GM12878 (cell line): ENCODE data around the gene LMTK2. TPM values are rescaled to one million over a fixed set of nuclear protein-coding genes. Genes with fewer than 3 reads are reported as not detected.

ENCODE experiments used
- ATAC-seq: fragments of 200-7000 bp; cut with Tn5 transposase; 3 replicates; pipeline ENCODE4 v1.9.1; 2020; ENCODE audit warnings: mild to moderate bottlenecking, moderate library complexity
- BruUV-seq: library from RNA; stranded (reverse); fragments of 400-500 nt; replicated peaks from 2 replicates; lab custom pipeline; 2021; lab: Mats Ljungman, UMichigan
- CTCF ChIA-PET: fragments of 300-600 bp; sonication (Branson Sonifier 250); formaldehyde crosslinking; extraction: SDS; loops from one replicate; lab custom pipeline; 2021; ENCODE audit warnings: inconsistent platforms; lab: Yijun Ruan, JAX
- POLR2A ChIA-PET: fragments of 350-600 bp; formaldehyde crosslinking; extraction: SDS; loops from one replicate; lab custom pipeline; 2021; ENCODE audit warnings: inconsistent platforms; lab: Charles Lee
- RAD21 ChIA-PET: fragments of 300-600 bp; sonication (Branson Sonifier 250); formaldehyde crosslinking; loops from one replicate; lab custom pipeline; 2023; ENCODE audit warnings: antibody characterized with exemption; ENCODE audit not compliant: unreplicated experiment; lab: Charles Lee
- SMC1A ChIA-PET: fragments of 300-600 bp; sonication (Branson Sonifier 250); formaldehyde crosslinking; loops from one replicate; lab custom pipeline; 2023; ENCODE audit not compliant: unreplicated experiment, uncharacterized antibody; lab: Charles Lee
- DNase-seq: peaks from one replicate; pipeline ENCODE4 v3.0.0-alpha.2; 2011; ENCODE audit warnings: low read depth, low spot score
- FAIRE-seq: peaks from 3 replicates; lab custom pipeline; 2011; peaks lifted over from hg19 to GRCh38; lab: Jason Lieb, UNC
- H2AFZ ChIP-seq: 2 replicates; pipeline ENCODE4 v1.6.0; 2011; ENCODE audit warnings: low read depth, low read length, control low read depth; ENCODE audit not compliant: control insufficient read depth
- H3K27ac ChIP-seq: 2 replicates; pipeline ENCODE4 v1.5.1; 2011; ENCODE audit warnings: control low read depth; ENCODE audit not compliant: control insufficient read depth, insufficient read depth
- H3K27me3 ChIP-seq, 2 experiments: replicated peaks in 1 of 2; 2 replicates each; pipeline versions ENCODE4 v1.6.0 to v1.6.1; 2011; ENCODE audit warnings: low read length in 1 of 2; ENCODE audit not compliant: control insufficient read depth in 2 of 2, insufficient read depth in 2 of 2
- H3K36me3 ChIP-seq, 2 experiments: 2 replicates each; pipeline ENCODE4 v1.5.1; 2011; ENCODE audit warnings: low read length in 1 of 2; ENCODE audit not compliant: control insufficient read depth in 2 of 2, insufficient read depth in 2 of 2
- H3K4me1 ChIP-seq: 2 replicates; pipeline ENCODE4 v1.6.1; 2011; ENCODE audit warnings: mild to moderate bottlenecking, low read length, moderate library complexity, mixed read lengths; ENCODE audit not compliant: control insufficient read depth, insufficient read depth
- H3K4me2 ChIP-seq: 2 replicates; pipeline ENCODE4 v1.6.0; 2011; ENCODE audit warnings: control low read depth; ENCODE audit not compliant: control insufficient read depth, insufficient read depth
- H3K4me3 ChIP-seq: fragments of 200-600 bp; sonication (generic); 2 replicates; pipeline ENCODE4 v1.5.1; 2016
- H3K79me2 ChIP-seq: 2 replicates; pipeline ENCODE4 v1.6.0; 2011; ENCODE audit warnings: low read length; ENCODE audit not compliant: control insufficient read depth, insufficient read depth
- H3K9ac ChIP-seq: 2 replicates; pipeline ENCODE4 v1.8.0; 2011; ENCODE audit warnings: low read length, control low read depth, mixed read lengths; ENCODE audit not compliant: control insufficient read depth, insufficient read depth
- H3K9me3 ChIP-seq: replicated peaks from 3 replicates; pipeline ENCODE4 v1.5.1; 2011; ENCODE audit warnings: mild to moderate bottlenecking, low read length; ENCODE audit not compliant: control insufficient read depth, insufficient read depth
- H4K20me1 ChIP-seq: 2 replicates; pipeline ENCODE4 v1.6.0; 2011; ENCODE audit not compliant: control insufficient read depth, insufficient read depth
- ASH2L ChIP-seq: fragments of 300-600, 200-600 bp; sonication (generic); IDR thresholded peaks from 2 replicates; pipeline ENCODE4 v1.6.1; 2017; ENCODE audit warnings: low read depth, mild to moderate bottlenecking, borderline replicate concordance
- BHLHE40 ChIP-seq, 2 experiments: fragments of 450-650 bp in 1 of 2; IDR thresholded peaks; 2 replicates each; pipeline ENCODE4 v1.6.1; 2011 to 2017; ENCODE audit warnings: low read depth in 2 of 2, borderline replicate concordance in 1 of 2, improper control_type of control experiment in 1 of 2, low read length in 1 of 2, mild to moderate bottlenecking in 1 of 2
- CREM ChIP-seq: IDR thresholded peaks from 2 replicates; pipeline ENCODE4 v1.6.1; 2014; ENCODE audit warnings: antibody characterized with exemption, low read depth
- IKZF1 ChIP-seq: fragments of 450-650 bp; conservative IDR thresholded peaks from 2 replicates; pipeline ENCODE4 v1.6.1; 2017; ENCODE audit warnings: antibody characterized with exemption, mild to moderate bottlenecking
- KAT2A ChIP-seq: conservative IDR thresholded peaks from 2 replicates; pipeline ENCODE4 v1.6.1; 2011; ENCODE audit warnings: low read depth, low read length; ENCODE audit not compliant: control insufficient read depth
- NFYA ChIP-seq: IDR thresholded peaks from 2 replicates; pipeline ENCODE4 v1.6.1; 2011; ENCODE audit warnings: low read depth, mild to moderate bottlenecking, low read length, improper control_type of control experiment, borderline replicate concordance
- NR2C1 ChIP-seq: fragments of 450-650 bp; IDR thresholded peaks from 2 replicates; pipeline ENCODE4 v1.6.1; 2017; ENCODE audit warnings: antibody characterized with exemption, mild to moderate bottlenecking, moderate library complexity
- SMAD5 ChIP-seq: IDR thresholded peaks from 2 replicates; pipeline ENCODE4 v1.6.1; 2016; ENCODE audit warnings: antibody characterized with exemption, low read depth
- STAT1 ChIP-seq: fragments of 450-650 bp; conservative IDR thresholded peaks from 2 replicates; pipeline ENCODE4 v1.6.1; 2014; ENCODE audit warnings: antibody characterized with exemption, mild to moderate bottlenecking
- SUPT20H ChIP-seq: IDR thresholded peaks from 2 replicates; pipeline ENCODE4 v1.6.1; 2011; ENCODE audit warnings: low read depth, mild to moderate bottlenecking, low read length, moderate library complexity, borderline replicate concordance; ENCODE audit not compliant: control insufficient read depth
- TCF12 ChIP-seq: IDR thresholded peaks from 2 replicates; pipeline ENCODE4 v1.6.1; 2011; ENCODE audit warnings: low read depth, mild to moderate bottlenecking, low read length
- ZNF24 ChIP-seq: fragments of 450-650 bp; IDR thresholded peaks from 2 replicates; pipeline ENCODE4 v1.6.1; 2017; ENCODE audit warnings: antibody characterized with exemption, mild to moderate bottlenecking
- WGBS: methylation state at CpG from one replicate; pipeline ENCODE4 v1.1.6; 2016; ENCODE audit warnings: low lambda C conversion rate; ENCODE audit not compliant: insufficient replicate concordance, insufficient coverage; ENCODE audit errors: missing lambda C conversion rate; 5-methylcytosine and 5-hydroxymethylcytosine counted together
- in situ Hi-C: fragments of 300-500 bp; cut with MboI; formaldehyde crosslinking; loops from 9 replicates; pipeline ENCODE4 v1.14.3; 2018; ENCODE audit warnings: mixed read lengths
- intact Hi-C: fragments of 100-400 bp; cut with micrococcal nuclease; formaldehyde crosslinking; loops from one replicate; pipeline ENCODE4 v1.14.2; 2022; ENCODE audit not compliant: unreplicated experiment
- polyA plus RNA-seq, 11 experiments: library from polyadenylated mRNA; depleted of rRNA in 4 of 11; unstranded in 6 of 11; stranded (reverse) in 5 of 11; fragments of >200 nt; fragmentation: Nextera tagmentation in 4 of 11; fragmentation: Illumina TruSeq in 1 of 11; extraction: Ambion mirVana in 4 of 11; extraction: Trizol in 1 of 11; gene quantifications; 1 replicate in 1 of 11; 2 replicates in 10 of 11; pipeline versions ENCODE4 v1.2.1 to v1.2.3, GENCODE V29; 2011 to 2016; ENCODE audit warnings: inconsistent platforms in 2 of 11, missing spikeins in 2 of 11, low read depth in 1 of 11
- total RNA-seq, 4 experiments: library from RNA; depleted of rRNA in 3 of 4; stranded (reverse); fragments of >200 nt in 3 of 4; fragmentation: Illumina TruSeq in 1 of 4; extraction: Trizol in 1 of 4; gene quantifications; 2 replicates each; pipeline versions ENCODE4 v1.2.1 to v1.2.3, GENCODE V29; 2013 to 2021
- TF ChIP-seq, protein P1 (sequence below): fragments of 450-650 bp; formaldehyde crosslinking; IDR thresholded peaks from 2 replicates; pipeline ENCODE4 v1.4.0; 2020; ENCODE audit warnings: mild to moderate bottlenecking, moderate library complexity

LMTK2 gene
- total and polyA plus RNA-seq, 10 of the 15 experiments (the other 5 are each of a cell fraction or from before 2014, with no cell fraction given) = 0.68 to 8.7 (median 4.6) TPM

DNA sequence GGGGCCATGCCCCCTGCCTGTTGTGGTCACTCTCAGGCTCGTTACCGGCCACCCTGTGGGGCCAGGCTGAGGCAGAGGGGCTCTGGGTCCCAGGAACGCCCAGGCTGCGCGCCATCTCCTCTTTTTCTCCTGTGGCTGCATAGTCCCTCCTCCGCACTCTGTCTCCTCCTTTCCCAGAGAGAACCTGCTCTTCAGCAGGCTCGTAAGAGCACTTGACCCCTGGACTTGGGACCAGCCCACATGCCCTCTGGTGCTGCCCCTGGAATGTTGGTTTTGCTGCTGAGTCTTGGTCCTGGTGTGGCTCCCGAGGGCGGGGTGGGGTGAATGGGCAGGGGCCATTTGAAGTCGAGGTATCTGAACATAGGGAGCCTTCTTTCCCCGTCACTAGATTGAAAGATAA lies 98.0 kb downstream of the LMTK2 start:
- Histone ChIP-seq H3K4me1 (peaks cover 41% of the 10 kb centered on the region), H3K27me3 (no peaks in the 10 kb centered on the region), H2AFZ (no peak overlapping the region), H4K20me1 (no peaks in the 10 kb centered on the region), H3K9me3 (no peaks in the 10 kb centered on the region), H3K79me2 (no peaks in the 10 kb centered on the region)
- BruUV-seq = no TSS peak
- ATAC-seq = no peak
- TF ChIP-seq ZNF24 (no peak), TCF12 (no peak), NFYA (no peak), BHLHE40 (IDR thresholded peaks at IDR 0.05; ENCODE audit: borderline replicate concordance in 1 of 2, low read depth in 2 of 2, low read length in 1 of 2) (no peak), STAT1 (no peak), SMAD5 (no peak), KAT2A (no peak), ASH2L (no peak), CREM (no peak), SUPT20H (no peak), IKZF1 (no peak), NR2C1 (no peak)
- TF ChIP-seq, protein P1, sequence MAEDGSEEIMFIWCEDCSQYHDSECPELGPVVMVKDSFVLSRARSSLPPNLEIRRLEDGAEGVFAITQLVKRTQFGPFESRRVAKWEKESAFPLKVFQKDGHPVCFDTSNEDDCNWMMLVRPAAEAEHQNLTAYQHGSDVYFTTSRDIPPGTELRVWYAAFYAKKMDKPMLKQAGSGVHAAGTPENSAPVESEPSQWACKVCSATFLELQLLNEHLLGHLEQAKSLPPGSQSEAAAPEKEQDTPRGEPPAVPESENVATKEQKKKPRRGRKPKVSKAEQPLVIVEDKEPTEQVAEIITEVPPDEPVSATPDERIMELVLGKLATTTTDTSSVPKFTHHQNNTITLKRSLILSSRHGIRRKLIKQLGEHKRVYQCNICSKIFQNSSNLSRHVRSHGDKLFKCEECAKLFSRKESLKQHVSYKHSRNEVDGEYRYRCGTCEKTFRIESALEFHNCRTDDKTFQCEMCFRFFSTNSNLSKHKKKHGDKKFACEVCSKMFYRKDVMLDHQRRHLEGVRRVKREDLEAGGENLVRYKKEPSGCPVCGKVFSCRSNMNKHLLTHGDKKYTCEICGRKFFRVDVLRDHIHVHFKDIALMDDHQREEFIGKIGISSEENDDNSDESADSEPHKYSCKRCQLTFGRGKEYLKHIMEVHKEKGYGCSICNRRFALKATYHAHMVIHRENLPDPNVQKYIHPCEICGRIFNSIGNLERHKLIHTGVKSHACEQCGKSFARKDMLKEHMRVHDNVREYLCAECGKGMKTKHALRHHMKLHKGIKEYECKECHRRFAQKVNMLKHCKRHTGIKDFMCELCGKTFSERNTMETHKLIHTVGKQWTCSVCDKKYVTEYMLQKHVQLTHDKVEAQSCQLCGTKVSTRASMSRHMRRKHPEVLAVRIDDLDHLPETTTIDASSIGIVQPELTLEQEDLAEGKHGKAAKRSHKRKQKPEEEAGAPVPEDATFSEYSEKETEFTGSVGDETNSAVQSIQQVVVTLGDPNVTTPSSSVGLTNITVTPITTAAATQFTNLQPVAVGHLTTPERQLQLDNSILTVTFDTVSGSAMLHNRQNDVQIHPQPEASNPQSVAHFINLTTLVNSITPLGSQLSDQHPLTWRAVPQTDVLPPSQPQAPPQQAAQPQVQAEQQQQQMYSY (CRISPR knock-in tag) = no peak
- TF ChIP-seq, all 136 proteins: peak for 0
- WGBS = 97% methylated on average over 11 of the region's 11 CpGs
- intact Hi-C loops = loop anchor here (5.0 kb wide), 1 partner anchor 593 kb away; no protein-coding TSS in a partner anchor
- DNase-seq (no peak), FAIRE-seq (no peak)
- no peak overlapping the region for H3K4me2 ChIP-seq
- RAD21 ChIA-PET = no interaction called here
- no peak overlapping the region for H3K9ac ChIP-seq
- SMC1A ChIA-PET = interaction anchor here (0.9 to 2.8 kb wide), 2 partner anchors 9 to 73 kb away, joined by 3 to 28 read pairs; no protein-coding TSS in a partner anchor
- in situ Hi-C loops = no loop called here
- CTCF ChIA-PET = interaction anchor here (0.8 to 1.1 kb wide), 2 partner anchors 27 to 183 kb away, joined by 3 read pairs; no protein-coding TSS in a partner anchor
- H3K36me3 ChIP-seq = peaks cover 5 to 13% of the 10 kb centered on the region in 2 experiments; a peak in 3 of 4 replicates
- POLR2A ChIA-PET = no interaction called here
- H3K27ac ChIP-seq = no peak overlapping the region
- no peak overlapping the region for H3K4me3 ChIP-seq
